GM19468 (cell line): ENCODE results near the gene IFNB1.

Experiments
- ATAC-seq: cut with Tn5 transposase; IDR thresholded peaks from one replicate; pipeline ENCODE4 v1.9.1; 2021; ENCODE audit warnings: mild to moderate bottlenecking, moderate library complexity, moderate number of reproducible peaks; ENCODE audit not compliant: unreplicated experiment; ENCODE audit errors: extremely low read depth

Gene IFNB1

GRCh38 chr9:21077781-21078180, at the start of gene IFNB1:
Gene IFNB1, minus strand, starts transcription at chr9:21077942. Its CDS starts 73 bp downstream, at chr9:21077869.
- no peak for ATAC-seq

- ATAC-seq: peak; percentile 92
Measured at GRCh38 chr9:21121595-21122251, 44.0 kb upstream of the IFNB1 start.

GRCh38 chr9:21121079-21121478, 43.3 kb upstream of the IFNB1 start:
- no peak for ATAC-seq

- ATAC-seq: no peak
Measured at GRCh38 chr9:21119093-21119770, 41.5 kb upstream of the IFNB1 start.

GRCh38 chr9:21114311-21114710, 36.6 kb upstream of the IFNB1 start:
- no peak for ATAC-seq

GRCh38 chr9:21110708-21111576, 33.2 kb upstream of the IFNB1 start:
- peak; percentile 88 for ATAC-seq

- no peak for ATAC-seq
Measured at GRCh38 chr9:21104787-21105186, 27.0 kb upstream of the IFNB1 start.

GRCh38 chr9:21102305-21102704, 24.6 kb upstream of the IFNB1 start:
- ATAC-seq: no peak

- ATAC-seq: no peak
Measured at GRCh38 chr9:21097817-21098216, 20.1 kb upstream of the IFNB1 start.

- ATAC-seq: no peak
Measured at GRCh38 chr9:21096901-21097255, 19.1 kb upstream of the IFNB1 start.

- peak; percentile 64 for ATAC-seq
Measured at GRCh38 chr9:21096172-21096900, 18.6 kb upstream of the IFNB1 start.

- ATAC-seq: no peak
Measured at GRCh38 chr9:21095561-21095960, 17.8 kb upstream of the IFNB1 start.

GRCh38 chr9:21086538-21086937, 8.8 kb upstream of the IFNB1 start:
- no peak for ATAC-seq

GRCh38 chr9:21085005-21085404, 7.3 kb upstream of the IFNB1 start:
- ATAC-seq: no peak

GRCh38 chr9:21084242-21084850, 6.6 kb upstream of the IFNB1 start:
- ATAC-seq: no peak

- ATAC-seq: no peak
Measured at GRCh38 chr9:21082671-21083070, 4.9 kb upstream of the IFNB1 start.

- ATAC-seq: no peak
Measured at GRCh38 chr9:21081999-21082398, 4.3 kb upstream of the IFNB1 start.

GRCh38 chr9:21081451-21081850, 3.7 kb upstream of the IFNB1 start:
- no peak for ATAC-seq

GRCh38 chr9:21080793-21081192, 3.1 kb upstream of the IFNB1 start:
- ATAC-seq: no peak

- no peak for ATAC-seq
Measured at GRCh38 chr9:21078702-21079101, 960 bp upstream of the IFNB1 start.
